GM18907 (cell line): ENCODE results near the gene BRSK2.
"Not testable (repeated sequence)": the region's sequence is repeated elsewhere in the genome, so short reads cannot be mapped to it uniquely, and the experiment has no call there.

Experiments used
- ATAC-seq: cut with Tn5 transposase; IDR thresholded peaks from one replicate; pipeline ENCODE4 v1.9.1; 2021; ENCODE audit warnings: mild to moderate bottlenecking, moderate library complexity; ENCODE audit not compliant: unreplicated experiment

The BRSK2 gene

DNA sequence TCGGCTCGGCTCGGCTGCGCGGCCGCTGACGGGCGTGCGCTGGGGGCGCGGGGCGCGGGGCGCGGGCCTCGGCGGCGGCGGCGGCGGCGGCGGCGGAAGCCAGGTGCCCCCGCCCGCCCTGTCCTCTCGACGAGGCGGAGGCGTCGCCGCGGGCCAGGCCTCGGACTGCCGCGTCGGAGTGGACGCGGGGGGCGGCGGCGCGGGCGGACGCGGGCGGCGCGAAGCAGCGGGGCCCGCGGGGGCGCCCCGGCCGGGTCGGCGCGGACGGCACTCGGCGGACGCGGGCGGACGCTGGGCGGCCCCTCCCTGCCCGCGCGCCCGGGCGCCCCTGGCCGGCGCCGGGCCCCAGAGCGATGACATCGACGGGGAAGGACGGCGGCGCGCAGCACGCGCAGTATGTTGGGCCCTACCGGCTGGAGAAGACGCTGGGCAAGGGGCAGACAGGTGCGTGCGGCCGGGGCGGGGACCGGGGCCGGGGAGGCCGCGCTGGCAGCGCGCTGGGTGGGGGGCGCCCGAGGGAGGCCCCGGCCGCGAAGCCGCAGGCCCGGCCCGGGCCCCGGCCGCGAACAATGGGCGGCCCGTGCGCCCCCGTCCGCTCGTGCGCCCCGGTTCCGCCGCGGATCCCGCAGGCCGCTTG lies at the start of gene BRSK2:
Gene BRSK2, plus strand, starts transcription at position 3 of the 637 bp plus-strand sequence. Its CDS starts 351 bp downstream, at position 354.
- ATAC-seq = no peak

DNA sequence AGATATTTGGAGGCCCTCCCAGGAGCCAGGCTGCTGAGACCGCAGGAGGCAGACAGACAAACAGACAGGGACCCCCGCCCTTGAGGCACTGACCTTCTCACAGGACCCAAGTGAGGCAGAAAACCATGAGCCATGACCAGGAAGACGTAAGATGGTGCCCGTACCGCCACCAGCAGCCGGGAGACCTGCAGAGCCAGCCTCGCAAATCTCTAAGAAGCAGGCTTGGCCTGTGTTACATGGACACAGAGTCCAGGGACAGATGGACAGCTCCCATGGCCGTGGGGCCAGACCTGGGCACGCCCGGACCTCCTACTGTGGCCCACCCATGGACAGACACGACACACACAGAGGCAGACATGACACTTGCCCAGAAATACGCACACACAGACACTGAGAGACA lies 49.6 kb upstream of the BRSK2 start:
- no peak for ATAC-seq

DNA sequence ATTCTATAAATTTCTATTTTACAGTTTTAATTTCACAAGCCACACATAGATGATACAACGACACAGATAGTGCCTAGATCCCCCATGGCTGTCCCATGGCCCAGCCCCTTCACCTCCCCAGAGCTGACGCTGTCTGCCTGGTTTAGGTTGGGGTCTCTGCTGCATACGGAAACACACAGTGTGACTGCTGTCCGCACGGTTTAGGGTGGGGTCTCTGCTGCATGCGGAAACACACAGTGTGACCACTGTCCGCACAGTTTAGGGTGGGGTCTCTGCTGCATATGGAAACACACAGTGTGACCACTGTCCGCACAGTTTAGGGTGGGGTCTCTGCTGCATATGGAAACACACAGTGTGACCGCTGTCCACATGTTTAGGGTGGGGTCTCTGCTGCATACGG lies 48.5 kb upstream of the BRSK2 start:
- ATAC-seq = not testable (repeated sequence)

DNA sequence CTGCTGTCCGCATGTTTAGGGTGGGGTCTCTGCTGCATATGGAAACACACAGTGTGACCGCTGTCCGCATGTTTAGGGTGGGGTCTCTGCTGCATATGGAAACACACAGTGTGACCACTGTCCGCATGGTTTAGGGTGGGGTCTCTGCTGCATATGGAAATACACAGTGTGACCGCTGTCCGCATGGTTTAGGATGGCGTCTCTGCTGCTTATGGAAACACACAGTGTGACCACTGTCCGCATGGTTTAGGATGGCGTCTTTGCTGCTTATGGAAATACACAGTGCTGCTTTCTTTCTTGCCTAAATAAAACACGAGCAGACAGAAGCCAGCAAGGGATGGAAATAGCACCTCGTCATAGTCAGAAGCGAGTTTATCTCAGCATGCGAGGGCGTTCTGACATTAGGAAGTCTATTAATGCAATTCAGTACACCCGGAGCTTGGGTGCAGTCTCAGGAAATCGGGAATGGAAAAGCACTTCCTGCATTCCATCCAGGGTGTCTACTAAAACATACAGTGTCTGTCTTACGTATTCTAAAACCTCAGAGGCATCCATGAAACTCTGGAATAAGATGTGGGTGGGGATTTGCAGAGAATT lies 47.7 kb upstream of the BRSK2 start:
- no peak for ATAC-seq

DNA sequence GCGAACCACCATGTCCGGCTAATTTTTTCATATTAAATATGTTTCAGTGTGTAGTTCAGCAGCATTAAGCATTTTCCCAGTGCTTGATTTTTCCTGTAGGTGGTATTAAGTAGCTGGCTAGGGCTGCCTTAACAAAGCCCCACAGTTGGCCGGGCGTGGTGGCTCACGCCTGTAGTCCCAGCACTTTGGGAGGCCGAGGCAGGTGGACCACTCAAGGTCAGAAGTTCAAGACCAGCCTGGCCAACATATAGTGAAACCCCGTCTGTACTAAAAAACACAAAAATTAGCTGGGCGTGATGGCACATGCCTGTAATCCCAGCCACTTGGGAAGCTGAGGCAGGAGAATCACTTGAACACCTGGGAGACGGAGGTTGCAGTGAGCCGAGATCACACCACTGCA lies 46.8 kb upstream of the BRSK2 start:
- ATAC-seq = no peak

DNA sequence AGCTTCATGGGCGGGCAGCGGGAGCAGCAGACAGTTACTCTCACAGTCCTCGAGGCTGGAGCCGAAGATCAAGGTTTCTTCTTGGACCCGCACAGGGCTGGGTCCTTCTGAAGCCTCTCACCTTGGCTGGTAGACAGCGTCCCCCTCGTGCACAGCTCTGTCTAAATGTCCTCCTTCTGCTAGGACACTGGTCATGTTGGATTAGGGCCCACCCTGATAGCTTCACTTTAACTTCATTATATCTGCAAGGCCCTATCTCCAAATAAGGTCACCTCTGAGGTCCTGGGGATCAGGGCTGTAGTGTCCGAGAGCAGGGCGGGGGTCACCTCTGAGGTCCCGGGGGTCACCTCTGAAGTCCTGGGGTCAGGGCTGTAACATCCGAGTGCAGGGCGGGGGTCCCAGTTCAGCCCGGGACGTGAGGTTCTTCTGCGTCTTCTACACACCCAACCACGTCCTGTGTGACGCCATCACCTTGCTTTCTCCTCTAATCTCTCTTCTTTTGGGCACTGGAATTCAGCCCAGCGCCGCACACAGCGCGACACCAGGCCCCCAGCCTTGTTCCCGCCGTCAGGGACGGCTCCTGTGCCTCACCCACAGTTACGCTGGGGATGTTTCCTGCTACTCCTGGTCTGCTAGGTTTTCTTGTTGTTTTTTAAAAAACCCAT lies 46.2 kb upstream of the BRSK2 start:
- ATAC-seq = no peak

DNA sequence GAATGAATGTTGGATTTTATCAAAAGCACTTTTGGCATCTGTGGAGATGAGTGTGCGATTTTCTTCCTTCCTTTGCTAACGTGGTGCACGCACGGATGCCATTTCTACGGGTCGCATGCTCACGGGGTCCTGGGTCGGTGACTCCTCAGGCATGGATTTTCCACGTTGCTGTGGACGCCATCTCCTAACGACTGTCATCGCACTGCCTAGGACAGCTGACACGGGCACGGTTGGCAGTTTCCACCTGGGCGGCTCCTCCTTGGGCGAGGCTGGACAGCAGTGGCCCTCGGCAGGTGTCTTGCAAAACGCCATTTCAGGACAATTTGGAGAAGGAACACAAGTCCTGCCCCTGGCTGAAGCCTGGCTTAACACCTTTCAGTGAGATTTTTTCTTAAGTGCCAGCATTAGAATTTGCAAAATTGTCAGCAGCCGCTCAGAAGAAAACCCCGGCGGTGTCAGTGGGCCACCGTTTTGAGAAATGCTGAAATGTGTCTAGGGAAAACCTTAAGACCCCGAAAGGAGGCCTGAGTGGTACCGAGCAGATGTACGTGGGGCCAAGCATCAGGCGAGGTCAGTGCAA lies 45.6 kb upstream of the BRSK2 start:
- ATAC-seq = no peak

DNA sequence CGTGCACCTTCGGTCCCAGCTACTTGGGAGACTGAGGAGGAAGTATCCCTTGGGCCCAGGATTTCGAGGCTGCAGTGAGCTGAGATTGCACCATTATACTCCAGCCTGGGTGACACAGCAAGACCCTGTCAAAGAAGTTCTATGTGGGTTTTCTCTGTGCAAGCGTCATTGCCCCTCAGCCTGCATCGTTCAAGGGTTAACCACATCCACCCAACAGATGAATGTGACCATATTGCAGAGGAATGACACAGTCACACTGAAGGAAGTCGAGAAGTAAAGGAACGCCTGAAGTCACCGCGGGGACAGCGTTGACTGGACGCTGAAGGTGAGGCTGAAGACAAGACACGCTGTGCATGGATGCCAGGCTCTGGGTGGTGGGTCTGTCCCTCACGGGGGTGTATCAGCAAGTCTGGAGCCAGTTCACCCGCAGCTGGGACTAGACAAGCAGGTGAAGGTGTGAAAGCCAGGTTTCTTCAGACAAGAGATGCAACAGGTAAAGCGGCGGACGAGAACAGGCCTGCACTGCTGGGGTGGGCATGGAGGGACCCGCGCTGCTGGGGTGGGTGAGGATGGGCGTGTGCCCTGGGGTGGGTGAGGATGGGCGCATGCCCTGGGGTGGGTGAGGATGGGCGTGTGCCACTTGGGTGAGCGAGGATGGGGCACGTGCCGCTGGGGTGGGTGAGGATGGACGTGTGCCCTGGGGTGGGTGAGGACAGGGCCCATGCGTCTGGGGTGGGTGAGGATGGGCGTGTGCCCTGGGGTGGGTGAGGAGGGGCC lies 43.8 kb upstream of the BRSK2 start:
- no peak for ATAC-seq

DNA sequence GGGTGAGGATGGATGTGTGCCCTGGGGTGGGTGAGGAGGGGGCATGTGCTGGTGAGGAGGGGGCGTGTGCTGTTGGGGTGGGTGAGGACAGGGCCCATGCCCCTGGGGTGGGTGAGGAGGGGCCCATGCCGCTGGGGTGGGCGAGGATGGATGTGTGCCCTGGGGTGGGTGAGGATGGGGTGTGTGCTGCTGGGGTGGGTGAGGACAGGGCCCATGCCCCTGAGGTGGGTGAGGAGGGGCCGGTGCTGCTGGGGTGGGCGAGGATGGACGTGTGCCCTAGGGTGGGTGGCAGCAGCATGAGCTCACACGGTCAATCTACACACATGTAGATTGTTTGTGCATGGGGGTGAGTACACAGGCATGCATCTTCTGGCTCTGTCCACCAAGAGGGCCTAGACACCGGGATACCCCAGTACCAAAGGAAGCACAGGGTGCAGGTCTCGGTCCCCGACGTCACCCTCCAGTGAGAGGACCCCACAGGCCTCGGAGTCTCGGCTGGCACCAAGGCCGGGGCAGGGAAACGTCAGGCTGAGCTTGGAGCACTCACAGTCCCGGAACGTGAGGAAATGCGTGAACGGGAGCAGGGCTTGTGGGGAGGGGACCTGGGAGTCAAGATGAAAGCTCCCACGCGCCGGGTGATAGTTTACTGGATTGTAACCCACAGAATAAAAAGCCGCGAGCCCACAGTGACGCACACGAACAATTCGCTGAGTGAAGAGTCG lies 42.9 kb upstream of the BRSK2 start:
- ATAC-seq = no peak

DNA sequence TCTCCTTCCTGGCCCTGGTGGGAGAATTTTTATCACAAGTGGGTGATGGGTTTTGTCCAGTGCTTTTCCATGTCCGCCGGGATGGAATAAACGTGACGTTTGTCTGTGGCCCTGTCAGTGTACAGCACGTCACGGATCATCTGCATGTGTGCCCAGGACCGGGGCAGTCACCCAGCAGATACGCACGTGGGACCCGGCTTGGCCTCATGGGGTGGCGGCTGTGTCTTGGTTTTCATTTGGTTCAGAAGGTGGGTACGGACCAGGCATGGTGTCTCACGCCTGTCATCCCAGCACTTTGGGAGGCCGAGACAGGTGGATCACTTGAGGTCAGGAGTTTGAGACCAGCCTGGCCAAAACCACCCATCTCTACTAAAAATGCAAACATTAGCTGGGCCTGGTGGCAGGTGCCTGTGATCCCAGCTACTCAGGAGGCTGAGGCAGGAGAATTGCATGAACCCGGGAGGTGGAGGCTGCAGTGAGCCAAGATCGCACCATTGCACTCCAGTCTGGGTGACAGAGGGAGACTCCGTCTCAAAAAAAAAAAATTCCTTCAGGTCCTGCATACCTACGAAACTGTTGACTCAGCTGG lies 42.2 kb upstream of the BRSK2 start:
- not testable (repeated sequence) for ATAC-seq

DNA sequence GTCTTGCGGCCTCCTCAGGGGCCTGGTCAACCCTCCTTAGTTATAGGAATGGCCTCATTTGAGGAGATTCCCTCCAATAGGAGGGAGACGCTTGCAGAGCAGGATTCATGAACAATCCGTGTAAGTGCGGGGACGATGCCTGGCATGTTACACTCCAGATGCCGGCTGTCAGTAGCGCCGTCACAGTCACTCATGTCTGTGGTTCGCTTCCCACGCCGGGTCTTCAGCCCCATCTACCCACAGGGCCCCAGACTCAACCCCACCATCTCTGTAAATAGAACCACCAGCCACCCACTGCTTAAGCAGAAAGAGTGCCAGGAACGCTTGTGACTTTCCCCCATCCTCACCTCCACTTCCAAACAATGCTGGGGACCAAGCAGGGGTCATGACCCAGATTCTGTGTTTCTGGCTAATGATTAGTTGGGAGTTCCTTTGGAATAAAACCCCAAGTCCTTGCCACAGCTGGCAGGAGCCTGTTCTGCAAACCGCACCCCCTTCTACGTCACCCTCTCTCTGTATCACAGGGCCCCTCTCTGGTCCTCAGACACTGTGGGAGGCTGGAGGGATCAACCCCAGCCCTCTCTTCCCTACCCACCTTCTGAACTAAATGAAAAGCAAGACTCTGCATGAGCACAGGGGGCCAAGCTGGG lies 41.5 kb upstream of the BRSK2 start:
- no peak for ATAC-seq

DNA sequence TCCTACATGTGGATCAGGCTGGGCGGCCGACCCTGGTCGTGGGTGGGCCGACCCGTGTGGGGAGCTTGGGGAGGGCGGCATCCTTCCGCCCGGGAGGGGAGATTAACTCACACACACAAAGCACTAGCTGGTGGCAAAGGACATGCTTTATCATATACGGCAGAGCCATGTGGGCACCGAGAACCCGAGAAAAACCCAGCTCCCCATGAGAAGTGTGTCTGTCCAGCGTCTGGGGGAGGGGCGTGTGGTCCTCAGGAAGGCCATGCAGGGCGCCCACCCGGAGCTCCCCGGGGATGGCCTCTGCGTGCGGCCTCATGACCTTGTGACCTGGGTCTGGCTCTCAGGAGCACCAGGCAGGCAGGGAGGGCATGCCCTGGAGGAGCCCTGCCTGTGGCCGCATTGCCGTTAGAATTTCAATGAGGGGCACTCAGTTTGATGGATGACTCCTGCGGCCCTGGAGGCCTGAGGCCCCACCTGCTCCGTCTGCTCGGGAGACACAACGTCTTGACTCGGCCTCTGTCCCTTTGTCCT lies 40.9 kb upstream of the BRSK2 start:
- no peak for ATAC-seq

DNA sequence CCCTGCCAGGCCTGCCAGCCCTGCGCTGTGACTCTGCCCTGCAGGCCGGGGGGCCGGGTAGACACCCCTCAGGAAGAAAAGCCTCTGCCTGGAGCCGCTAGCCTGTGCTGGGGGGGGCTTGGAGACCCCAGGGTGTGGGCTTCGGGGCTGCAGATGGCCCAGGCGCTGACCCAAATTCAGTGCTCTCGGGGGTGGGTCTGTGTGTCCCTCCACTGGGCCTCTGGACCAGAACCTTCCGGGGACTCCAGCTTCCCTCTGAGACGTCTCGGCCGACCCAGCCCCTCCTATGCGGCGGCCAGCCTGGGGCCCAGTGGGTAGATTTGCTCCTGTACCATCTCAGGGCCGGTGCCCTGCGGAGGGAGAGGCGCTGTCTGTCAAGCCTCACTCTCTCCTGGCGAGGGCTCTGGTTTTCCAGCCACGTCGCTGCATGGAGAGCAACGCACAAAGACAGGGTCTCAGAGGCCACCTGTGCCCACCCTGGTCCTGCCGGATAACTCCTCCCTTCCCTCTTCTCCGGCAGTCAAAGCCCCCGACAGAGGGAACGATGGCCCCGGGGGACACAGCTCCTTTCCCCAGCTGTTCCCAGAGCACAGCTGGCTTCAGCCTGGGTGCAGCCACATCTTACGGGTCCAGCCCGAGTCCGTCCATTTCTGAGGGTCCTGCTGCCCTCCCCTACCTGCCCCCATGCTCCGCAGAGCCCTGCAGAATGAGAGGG lies 40.2 kb upstream of the BRSK2 start:
- no peak for ATAC-seq

DNA sequence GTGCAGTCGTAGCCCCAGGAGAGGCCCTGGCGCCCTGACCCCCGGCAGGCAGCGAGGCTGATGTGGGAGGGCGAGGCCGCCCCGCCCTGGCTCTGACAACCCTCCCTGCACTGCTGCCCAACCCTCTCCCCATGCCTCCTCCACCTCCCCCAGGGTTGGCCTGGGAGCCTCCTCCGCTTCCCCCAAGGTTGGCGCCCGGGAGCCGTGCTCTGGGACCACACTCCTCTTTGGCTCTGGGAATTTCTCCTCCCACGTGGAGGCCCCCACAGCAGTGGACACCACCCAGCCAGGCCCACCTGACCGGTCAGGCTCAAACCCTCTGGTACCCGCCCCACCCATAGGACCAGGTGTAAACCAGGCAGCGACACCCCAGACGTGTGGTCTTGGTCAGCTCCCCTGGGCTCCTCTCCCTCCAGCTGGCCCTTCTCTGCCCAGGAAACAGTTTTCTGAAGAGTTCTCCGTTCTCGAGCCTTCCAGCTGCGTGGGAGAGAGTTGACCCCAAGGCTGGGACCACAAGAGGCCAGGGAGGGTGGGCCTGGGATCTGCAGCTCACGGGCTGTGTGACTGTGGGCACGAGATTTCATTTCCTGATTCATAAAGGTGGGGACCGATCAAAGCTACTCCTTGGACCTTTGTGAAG lies 39.5 kb upstream of the BRSK2 start:
- ATAC-seq = no peak

DNA sequence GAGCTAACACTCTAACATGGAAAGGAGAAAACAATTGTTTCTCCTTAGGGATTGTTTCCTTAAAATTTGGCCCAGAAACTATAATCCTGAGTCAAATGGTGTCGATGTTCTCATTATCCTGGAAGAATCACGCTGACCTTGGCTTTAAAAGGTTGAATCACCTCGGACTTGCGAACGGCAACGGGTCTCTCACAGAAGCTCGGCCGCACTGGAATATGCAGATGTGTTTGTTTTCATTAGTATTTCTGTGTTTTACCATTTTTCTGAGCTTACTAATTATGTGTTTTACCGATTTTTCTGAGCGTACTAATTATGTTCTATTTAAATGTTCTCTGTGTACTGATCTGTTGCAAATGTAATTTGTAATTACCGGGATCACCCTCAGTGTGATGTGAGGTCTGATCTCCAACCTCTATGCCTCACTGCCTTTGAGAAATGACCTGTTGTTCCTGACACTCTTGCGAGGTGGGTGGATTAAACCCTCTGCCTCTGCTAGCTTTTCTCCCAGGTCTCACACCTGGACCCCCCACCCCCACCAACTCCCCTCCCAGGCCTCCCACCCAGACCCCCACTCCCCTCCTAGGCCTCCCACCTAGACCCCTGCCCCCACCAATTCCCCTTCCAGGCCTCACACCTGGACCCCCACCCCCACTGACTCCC lies 38.3 kb upstream of the BRSK2 start:
- no peak for ATAC-seq

DNA sequence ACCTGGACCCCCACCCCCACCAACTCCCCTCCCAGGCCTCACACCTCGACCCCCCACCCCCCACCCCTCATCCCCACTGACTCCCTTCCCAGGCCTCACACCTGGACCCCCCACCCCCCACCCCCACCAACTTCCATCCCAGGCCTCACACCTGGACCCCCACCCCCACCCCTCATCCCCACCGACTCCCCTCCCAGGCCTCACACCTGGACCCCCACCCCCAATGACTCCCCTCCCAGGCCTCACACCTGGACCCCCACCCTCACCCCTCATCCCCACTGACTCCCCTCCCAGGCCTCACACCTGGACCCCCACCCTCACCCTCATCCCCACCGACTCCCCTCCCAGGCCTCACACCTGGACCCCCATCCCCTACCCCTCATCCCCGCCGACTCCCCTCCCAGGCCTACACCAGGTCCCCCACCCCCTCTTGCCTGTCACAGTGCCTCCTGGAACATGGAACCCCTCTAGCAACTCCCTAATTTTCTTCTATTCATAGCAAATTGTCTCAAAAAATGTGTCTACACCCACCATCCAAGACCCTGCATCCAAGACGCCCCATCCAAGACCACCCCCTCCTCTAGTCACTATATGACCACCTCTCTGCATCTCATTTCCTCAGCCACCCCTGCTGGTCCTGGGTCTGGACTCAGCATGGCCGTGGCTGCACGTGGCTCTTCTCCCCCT lies 36.9 kb upstream of the BRSK2 start:
- no peak for ATAC-seq

DNA sequence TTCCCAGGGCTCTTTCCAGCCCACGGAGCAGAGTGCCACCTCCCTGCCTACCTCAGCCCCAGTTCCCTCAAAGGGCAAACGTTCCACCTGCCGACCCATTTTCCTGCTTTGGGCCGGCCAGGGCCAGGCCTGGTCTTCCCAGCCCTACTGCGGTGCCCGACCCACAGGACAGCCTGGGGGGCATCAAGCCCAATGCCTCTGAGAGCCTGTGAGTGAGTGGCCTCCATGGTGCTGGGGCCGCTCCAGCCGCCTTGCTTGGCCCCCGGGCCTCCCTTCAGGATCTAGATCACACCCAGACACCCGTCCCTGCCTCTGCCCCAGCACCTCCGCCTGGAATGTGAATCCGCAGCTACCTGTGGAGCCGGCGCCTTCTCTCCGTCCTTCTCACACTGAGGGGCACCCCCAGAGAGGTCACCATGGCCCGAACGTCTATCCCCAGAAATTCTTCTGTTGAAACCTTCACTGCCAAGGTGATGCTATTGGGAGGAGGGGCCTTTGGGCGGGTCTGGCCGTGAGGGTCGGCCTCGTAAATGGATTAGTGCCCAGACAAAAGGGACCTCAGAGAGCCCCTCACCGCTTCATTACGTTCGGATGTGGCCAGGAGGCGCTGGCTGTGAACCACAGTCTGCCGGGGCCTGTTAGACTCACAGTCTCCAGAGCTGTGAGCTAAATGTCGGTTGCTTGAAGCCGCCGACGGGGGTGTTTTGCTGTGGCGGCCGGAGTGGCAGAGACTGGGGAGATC lies 36.2 kb upstream of the BRSK2 start:
- no peak for ATAC-seq
